Thoracic aorta (tissue), 2 donors: ENCODE results near the gene CHMP4B. TPM values are rescaled to one million over a fixed set of nuclear protein-coding genes. Genes with fewer than 3 reads are reported as not detected.

Source experiments
- ATAC-seq: fragments of 150-250 bp; one replicate; pipeline ENCODE4 v1.8.0; 2017; ENCODE audit warnings: low read depth; ENCODE audit not compliant: insufficient number of reproducible peaks, low FRiP score
- DNase-seq: peaks from one replicate; pipeline ENCODE4 v3.0.0-alpha.2; 2020; ENCODE audit warnings: low spot score
- H3K27ac ChIP-seq, 2 donors: fragments of 200-600 bp; sonication (generic); 1 replicate in 1 of 2; 2 replicates in 1 of 2; pipeline ENCODE4 v1.5.1; 2016; ENCODE audit warnings: mild to moderate bottlenecking in 2 of 2, moderate library complexity in 2 of 2
- H3K27me3 ChIP-seq: fragments of 200-600 bp; sonication (generic); replicated peaks from 2 replicates; pipeline ENCODE4 v1.6.0; 2016; ENCODE audit warnings: mild to moderate bottlenecking; ENCODE audit not compliant: insufficient read depth
- H3K36me3 ChIP-seq: fragments of 200-600 bp; sonication (generic); one replicate; pipeline ENCODE4 v1.5.1; 2016
- H3K4me1 ChIP-seq, 2 donors: fragments of 200-600 bp; sonication (generic); 1 replicate in 1 of 2; 2 replicates in 1 of 2; pipeline versions ENCODE4 v1.5.1 to v1.6.0; 2016; ENCODE audit warnings: low read depth in 2 of 2, mild to moderate bottlenecking in 1 of 2; ENCODE audit not compliant: control insufficient read depth in 1 of 2
- H3K4me3 ChIP-seq: fragments of 200-600 bp; sonication (generic); 2 replicates; pipeline ENCODE4 v1.5.1; 2016; ENCODE audit warnings: mild to moderate bottlenecking
- H3K9me3 ChIP-seq: fragments of 200-600 bp; sonication (generic); 2 replicates; pipeline ENCODE4 v1.5.1; 2016
- CTCF ChIP-seq: fragments of 200-600 bp; sonication (generic); IDR thresholded peaks from one replicate; pipeline ENCODE4 v1.5.1; 2019; ENCODE audit warnings: antibody characterized with exemption
- total RNA-seq, 2 donors: library from RNA; depleted of rRNA; stranded (reverse); fragments of >200 nt; gene quantifications; one replicate each; pipeline versions ENCODE4 v1.1.0 to v1.2.3, GENCODE V29; 2016

Gene CHMP4B
- total RNA-seq, result 100 to 1,000 TPM in 1 of 2 donors, 10 to 100 TPM in 1; 69.5 to 104 TPM

- peak within 1 kb of the TSS; percentile 92 to 96 for H3K27ac ChIP-seq
- ATAC-seq, result peak; percentile 87
- DNase-seq, result peak; percentile 99
- no peaks in the 10 kb centered on the region for H3K27me3 ChIP-seq
- TF ChIP-seq CTCF, result no peak
- H3K36me3 ChIP-seq, result no peaks in the 10 kb centered on the region
- H3K9me3 ChIP-seq, result no peaks in the 10 kb centered on the region
- H3K4me1 ChIP-seq, result peaks cover 16 to 33% of the 10 kb centered on the region in 2 donors
- peak within 1 kb of the TSS; percentile 83 for H3K4me3 ChIP-seq
Observed at GRCh38 chr20:33810885-33811775, at the start of gene CHMP4B. CHMP4B (plus strand) TSS chr20:33811348; CDS start chr20:33811469, 121 bp downstream.

- DNase-seq, result no peak
- H3K9me3 ChIP-seq, result no peaks in the 10 kb centered on the region
- no peak overlapping the region for H3K4me3 ChIP-seq
- TF ChIP-seq CTCF, result no peak
- H3K4me1 ChIP-seq, result no peaks in the 10 kb centered on the region
- no peak overlapping the region for H3K27ac ChIP-seq
- H3K36me3 ChIP-seq, result no peaks in the 10 kb centered on the region
- no peak for ATAC-seq
- H3K27me3 ChIP-seq, result no peaks in the 10 kb centered on the region
Observed at GRCh38 chr20:33761698-33762250, 49.4 kb upstream of the CHMP4B start.

GRCh38 chr20:33765099-33765498, 46.0 kb upstream of the CHMP4B start:
- Histone ChIP-seq H3K9me3 (no peaks in the 10 kb centered on the region), H3K4me1 (no peaks in the 10 kb centered on the region), H3K36me3 (no peaks in the 10 kb centered on the region), H3K27me3 (no peaks in the 10 kb centered on the region), H3K4me3 (no peak overlapping the region), H3K27ac (no peak overlapping the region)
- ATAC-seq (no peak), DNase-seq (no peak)
- no peak for TF ChIP-seq CTCF

GRCh38 chr20:33765592-33765991, 45.6 kb upstream of the CHMP4B start:
- Histone ChIP-seq H3K4me3 (no peak overlapping the region), H3K9me3 (no peaks in the 10 kb centered on the region), H3K27me3 (no peaks in the 10 kb centered on the region), H3K36me3 (no peaks in the 10 kb centered on the region), H3K4me1 (no peaks in the 10 kb centered on the region), H3K27ac (no peak overlapping the region)
- DNase-seq (no peak), ATAC-seq (no peak)
- no peak for TF ChIP-seq CTCF

GRCh38 chr20:33766686-33767085, 44.5 kb upstream of the CHMP4B start:
- Histone ChIP-seq H3K4me1 (no peaks in the 10 kb centered on the region), H3K9me3 (no peaks in the 10 kb centered on the region), H3K36me3 (no peaks in the 10 kb centered on the region), H3K4me3 (no peak overlapping the region), H3K27me3 (no peaks in the 10 kb centered on the region), H3K27ac (no peak overlapping the region)
- ATAC-seq (no peak), DNase-seq (no peak)
- no peak for TF ChIP-seq CTCF
